Stimulated activated CD8-positive, alpha-beta memory T cell treated with anti-CD3 and anti-CD28 coated beads, Interleukin-12 subunit alpha, Interleukin-12 subunit beta, amount 100 ng/mL, for 4 hours (primary cell): Measurements from ENCODE around the gene DUSP28.
"Not testable (repeated sequence)": the region's sequence is repeated elsewhere in the genome, so short reads cannot be mapped to it uniquely, and the experiment has no call there.

Experiments used
- DNase-seq: peaks from one replicate; pipeline ENCODE4 v3.0.0-alpha.2; 2020; ENCODE audit warnings: low read depth

The DUSP28 gene

DNA sequence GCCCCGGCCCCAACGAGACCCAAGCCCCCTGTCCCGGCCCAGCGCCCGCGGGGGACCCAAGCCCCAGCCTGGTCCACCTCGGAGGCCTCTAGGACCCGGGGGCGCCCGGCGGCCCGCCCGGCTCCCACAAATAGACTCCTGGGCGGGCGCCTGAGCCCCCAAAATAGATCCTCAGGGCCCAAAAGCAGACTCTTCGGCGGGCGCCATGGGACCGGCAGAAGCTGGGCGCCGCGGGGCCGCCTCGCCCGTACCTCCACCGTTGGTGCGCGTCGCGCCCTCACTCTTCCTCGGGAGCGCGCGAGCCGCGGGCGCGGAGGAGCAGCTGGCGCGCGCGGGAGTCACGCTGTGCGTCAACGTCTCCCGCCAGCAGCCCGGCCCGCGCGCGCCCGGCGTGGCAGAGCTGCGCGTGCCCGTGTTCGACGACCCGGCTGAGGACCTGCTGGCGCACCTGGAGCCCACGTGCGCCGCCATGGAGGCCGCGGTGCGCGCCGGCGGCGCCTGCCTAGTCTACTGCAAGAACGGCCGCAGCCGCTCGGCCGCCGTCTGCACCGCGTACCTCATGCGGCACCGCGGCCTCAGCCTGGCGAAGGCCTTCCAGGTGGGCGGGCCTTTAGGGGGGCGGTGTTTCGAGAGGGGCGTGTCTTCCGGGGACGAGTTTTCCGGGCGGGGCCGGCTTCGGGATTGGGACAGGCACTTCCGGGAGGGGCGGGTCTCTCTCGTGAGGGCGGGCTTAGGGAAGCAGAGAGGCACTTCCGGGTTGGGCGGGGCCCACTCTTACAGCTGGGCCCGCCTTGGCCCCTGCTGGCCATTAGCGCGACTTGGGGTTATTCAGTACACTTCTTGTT lies 545 bp downstream of the DUSP28 start:
- DNase-seq = peak; percentile 98

DNA sequence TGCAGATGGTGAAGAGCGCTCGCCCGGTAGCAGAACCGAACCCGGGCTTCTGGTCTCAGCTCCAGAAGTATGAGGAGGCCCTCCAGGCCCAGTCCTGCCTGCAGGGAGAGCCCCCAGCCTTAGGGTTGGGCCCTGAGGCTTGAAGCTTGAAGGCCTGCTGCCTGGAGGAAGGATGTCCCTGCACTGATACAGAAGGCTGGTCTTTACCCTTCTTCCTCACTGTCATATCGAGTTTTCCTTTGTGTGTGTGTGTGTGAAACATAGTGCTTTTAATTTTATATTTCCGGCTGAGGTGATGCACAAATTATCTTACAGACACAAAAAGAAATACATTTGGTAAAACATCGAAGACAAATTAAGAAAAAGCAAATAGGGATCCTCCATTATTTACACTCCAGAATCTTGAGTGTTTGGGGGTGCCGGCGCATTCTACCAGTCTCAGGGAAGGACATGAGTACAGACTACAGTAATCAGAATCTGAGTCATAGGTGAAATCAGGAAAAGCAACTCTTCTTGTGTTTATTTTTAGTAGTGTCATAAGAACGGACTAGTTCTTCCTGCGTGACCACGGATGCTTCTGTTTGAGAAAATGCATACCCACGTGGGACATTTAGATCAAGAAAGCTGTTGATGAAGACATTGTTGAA lies 1.3 kb downstream of the DUSP28 start:
- no peak for DNase-seq

DNA sequence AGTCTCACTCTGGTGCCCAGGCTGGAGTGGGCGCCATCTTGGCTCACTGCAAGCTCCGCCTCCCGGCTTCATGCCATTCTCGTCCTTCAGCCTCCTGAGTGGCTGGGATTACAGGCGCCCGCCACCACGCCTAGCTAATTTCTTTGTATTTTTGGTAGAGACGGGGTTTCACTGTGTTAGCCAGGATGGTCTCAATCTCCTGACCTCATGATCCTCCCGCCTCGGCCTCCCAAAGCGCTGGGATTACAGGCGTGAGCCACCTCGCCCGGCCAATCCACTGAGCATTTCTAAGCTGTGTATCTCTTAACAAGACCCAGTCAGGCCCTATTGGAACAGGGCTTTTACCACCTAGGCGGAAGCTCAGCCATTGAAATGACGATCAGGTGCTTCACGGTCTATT lies 3.1 kb downstream of the DUSP28 start:
- not testable (repeated sequence) for DNase-seq

DNA sequence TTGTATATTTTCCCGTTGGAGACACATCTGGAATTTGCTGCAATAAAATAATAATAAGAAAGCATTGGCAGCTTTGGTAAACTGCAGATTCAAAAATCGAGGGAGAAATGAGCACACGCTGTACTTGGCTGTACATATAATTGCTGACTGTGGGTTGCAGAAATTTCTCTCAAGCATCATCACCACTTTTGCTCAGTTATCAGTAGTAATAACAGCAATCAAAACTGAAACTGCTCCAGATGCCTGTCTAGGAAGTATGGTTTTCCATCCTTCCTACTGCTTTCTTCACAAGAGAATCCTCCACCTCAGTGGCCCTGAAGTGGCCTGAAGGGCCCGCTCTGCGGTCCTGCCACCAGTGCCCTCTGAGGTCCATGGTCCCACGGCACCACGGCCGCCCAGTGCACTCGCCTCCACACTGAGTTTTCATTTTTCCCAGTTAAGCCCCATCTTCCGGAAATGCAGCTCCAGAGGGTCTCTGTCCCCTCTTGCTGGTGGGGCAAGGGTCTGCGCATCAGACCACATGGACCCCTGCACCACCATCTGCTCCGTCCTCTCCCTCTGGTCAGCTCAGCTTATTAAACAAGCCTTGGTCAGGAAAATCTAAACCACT lies 3.9 kb downstream of the DUSP28 start:
- no peak for DNase-seq

DNA sequence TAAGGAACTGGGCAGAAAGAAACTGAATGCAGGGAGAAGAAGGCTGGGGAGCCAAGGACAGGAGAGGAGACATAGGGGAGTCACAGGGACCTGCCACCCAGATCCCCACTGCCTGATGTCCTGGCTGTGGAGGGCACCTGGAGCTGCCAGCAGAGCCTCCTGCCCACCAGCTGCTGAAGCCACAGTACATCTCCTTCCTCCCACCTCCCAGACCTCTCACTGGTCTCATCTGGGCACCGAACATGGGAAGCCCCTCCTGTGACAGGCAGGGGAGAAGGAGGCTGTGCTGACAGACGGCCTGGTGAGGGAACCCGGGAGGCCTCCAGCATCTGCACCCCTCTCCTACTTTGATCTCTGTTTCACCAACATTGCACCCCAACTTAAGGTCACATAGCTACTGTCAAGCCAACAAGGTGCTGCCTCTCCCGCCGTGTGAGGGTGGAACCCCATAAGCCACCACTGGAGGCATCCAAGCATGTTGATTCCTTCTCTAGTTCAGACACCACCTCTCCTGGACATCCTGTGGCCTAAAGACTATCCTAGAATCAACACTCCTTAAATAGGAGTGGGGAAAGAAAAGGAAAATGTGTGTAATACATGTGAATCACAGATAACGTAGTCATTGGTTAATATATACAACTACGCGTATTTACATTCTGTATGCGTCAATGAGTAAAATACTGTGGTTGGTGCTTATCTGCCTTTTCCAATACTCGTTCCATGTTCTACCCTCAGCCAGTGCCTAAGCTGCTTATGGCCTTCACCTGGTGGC lies 4.6 kb downstream of the DUSP28 start:
- DNase-seq = no peak

DNA sequence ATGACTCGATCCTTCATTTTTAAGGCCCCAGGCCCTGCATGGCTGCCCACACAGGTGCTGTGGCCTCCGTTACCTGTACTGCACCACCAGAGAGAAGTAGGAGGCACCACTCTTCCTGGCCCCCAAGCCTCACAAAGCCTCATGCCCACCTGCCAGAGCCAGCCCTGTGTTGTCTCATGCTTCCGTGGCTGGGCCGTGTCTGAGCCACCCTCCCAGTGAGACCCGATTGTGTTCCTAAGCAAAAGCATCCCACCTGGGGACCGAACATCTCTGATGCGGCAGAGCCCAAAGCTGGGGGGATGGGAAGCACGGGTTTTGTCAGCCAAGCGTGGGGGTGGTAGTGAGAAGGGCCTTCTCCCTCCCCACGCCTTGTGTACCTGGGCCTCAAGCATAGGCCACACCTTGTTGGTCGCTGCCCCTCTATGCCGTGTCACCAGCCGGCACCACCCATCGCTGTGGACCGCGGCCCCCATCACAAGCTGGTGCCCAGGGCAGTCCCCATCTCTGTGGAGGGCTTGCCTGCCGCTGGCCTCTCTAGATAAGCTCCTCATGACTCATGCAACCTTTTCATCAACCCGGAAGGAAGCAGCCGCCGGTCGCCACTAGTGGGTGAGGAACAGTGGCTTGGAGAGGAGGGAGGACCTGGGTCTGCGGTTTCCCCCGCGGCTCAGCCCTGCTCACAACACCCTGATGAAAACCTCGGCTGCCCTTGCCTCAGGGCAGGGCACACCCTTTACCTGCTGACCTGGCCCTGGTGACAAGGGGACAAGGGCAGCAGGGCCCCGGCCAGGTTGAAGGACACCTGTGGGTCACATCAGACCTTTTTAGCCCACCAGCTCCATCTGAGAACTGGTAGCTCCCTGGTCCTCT lies 5.4 kb downstream of the DUSP28 start:
- DNase-seq = peak; percentile 85

DNA sequence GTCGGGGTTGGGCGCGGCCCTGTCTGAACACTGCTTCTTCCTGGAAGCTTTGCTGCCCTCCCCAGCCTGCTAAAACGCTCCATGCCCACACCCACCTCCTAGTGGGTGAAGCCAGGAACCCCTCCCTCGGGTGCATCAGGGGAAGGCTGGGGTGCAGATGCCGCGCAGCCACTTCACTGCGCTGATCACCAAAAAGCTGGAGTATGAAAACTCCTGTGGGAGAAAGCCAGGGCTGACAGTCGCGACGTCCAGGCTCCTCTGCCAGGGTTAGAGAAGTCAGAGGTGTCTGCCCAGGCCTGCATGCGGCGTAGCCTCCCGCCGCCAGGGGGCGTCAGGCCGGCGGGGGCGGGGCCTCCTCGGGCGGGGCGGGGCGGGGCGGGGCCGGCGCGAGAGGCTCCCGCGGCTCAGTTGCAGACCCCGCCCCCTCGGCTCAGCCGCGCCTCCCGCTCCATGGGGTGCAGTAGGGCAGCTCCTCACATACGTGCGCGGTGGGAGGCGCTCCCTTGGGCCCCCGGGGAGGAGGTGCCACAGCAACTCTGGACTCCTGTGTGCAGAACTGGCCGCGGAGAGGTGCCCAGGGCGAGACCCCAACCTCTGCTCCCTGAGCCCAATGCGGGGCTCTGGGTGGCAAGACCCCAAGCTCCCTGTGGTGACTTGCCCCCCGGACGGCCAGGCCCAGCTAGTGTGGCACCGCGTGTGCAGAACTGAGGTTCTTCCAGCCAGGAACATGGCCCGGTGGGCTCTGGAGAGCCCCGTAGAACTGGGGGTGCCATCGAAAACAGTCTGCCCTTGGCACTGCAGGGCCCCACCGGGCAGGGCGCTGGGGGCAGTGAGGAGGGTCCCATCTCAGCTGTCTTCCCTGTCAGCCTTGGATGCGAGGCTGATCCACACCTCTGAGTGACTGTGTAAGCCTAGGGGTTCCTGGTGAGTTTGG lies 6.3 kb downstream of the DUSP28 start:
- DNase-seq = peak; percentile 92

DNA sequence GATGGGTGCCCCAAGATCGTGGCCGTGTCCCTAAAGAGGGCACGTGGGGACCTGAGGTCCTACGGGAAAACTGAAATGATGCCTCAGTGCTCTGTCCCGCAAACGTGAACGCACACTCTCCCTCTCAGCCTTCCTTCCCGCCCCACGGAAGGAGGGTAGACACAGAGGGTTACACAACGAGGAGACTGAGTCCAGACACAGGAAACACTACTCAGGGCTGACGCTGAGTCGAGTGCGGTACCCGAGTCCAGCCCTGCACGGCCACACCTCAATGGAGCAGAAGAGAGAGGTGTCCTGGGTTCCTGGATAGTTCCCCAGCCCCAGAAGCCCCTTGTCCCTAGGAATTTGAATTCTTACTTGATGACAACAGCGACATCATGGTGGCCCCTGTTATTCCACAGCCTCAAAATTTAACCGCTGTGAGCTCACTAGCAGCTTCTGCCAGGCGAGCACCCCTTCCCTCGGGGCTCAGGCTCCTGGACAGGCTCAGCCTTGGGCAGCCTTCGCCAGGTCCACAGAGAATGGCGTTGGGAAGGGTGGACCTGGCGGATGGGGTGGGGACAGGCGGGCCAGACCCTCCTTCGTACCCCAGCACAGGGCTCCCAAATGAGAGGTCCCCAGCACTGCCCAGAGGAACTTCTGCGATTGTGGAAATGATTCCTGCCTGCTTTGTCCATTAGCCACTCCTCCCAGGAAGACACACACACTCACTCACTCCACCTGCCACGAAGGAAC lies 7.1 kb downstream of the DUSP28 start:
- DNase-seq = no peak

DNA sequence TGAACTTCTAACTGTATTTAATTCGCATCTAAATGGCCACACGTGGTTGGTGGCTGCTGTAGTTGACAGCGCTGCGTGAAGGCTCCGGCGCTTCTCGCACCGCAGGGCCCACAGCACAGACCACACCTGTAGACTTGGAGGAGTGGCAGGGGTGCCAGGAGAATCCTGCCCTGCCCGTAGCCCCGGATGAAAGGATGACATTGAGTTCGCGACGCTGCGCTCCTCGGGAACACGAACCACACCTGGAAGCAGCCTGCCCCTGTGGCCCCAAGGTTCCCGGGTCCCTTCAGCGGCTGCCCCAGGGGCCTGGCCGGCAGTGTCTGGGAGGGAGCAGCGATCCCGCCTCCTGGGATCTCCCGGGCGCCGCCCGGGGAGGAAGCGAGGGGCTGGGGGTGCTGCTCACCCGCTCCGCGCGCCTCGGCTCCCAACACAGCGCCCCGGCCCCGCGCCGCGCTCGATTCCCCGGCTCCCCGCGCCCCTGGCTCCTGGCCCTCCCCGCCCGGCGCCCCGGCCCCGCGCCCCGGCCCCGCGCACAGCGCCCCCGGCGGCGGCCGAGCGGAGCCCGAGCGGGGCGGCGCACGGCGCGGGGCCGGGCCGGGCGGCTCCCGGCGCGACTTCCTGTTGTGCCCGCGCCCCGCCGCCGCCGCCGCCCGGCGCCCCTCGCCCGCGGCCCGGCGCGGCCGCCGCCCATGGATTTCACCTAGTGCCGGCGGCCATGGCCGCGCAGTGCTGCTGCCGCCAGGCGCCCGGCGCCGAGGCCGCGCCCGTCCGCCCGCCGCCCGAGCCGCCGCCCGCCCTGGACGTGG lies 7.9 kb downstream of the DUSP28 start, which contains the start of gene RNPEPL1:
Gene RNPEPL1, plus strand, starts transcription at position 613 of the 806 bp plus-strand sequence. Its CDS starts 103 bp downstream, at position 716.
- peak; percentile 29 for DNase-seq

DNA sequence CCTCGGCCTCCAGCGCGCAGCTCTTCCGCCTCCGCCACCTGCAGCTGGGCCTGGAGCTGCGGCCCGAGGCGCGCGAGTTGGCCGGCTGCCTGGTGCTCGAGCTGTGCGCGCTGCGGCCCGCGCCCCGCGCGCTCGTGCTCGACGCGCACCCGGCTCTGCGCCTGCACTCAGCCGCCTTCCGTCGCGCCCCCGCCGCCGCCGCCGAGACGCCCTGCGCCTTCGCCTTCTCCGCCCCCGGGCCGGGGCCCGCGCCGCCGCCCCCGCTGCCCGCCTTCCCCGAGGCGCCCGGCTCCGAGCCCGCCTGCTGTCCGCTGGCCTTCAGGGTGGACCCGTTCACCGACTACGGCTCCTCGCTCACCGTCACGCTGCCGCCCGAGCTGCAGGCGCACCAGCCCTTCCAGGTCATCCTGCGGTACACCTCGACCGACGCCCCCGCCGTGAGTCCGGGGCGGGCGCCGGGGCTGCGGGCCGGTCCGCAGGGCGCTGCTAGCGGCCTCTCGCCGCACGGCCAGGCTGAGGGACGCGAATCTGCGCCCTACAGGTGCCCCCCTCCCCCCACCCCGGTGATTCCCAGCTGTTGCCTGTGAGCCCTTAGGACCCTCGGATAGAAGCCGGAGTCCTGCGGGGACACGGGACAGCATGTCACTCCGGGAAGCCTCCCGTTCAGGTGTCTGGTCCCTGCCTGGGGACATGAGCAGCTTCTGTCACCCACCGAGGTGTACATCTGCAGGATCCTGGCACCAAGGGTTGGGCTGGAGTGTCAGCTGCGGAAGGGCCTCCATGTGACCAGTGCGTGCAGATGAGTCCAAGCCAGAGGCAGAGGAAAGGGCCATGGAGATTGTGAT lies 8.7 kb downstream of the DUSP28 start:
- peak; percentile 42 for DNase-seq

DNA sequence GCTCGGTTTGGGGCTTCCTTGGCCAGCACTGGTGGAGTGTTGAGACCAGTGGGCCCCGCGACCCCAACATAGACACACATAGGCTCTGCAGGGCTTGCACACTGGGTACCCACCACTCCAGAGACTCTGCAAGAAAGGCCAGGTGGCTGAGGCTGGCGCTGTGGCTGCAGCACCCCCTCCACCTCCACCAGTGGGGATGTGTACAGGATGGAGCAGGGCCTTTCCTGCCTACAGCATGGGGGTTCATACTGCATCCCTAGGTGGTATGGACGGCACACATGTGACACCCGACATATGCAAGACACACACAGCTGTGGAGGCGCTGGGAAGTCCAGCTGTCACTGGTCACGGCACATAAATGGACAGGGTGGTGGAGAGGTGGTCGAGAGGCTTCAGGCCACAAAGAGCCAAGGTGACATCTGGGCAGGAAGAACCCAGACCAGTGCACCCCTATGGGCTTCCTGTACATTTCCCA lies 9.4 kb downstream of the DUSP28 start:
- no peak for DNase-seq

DNA sequence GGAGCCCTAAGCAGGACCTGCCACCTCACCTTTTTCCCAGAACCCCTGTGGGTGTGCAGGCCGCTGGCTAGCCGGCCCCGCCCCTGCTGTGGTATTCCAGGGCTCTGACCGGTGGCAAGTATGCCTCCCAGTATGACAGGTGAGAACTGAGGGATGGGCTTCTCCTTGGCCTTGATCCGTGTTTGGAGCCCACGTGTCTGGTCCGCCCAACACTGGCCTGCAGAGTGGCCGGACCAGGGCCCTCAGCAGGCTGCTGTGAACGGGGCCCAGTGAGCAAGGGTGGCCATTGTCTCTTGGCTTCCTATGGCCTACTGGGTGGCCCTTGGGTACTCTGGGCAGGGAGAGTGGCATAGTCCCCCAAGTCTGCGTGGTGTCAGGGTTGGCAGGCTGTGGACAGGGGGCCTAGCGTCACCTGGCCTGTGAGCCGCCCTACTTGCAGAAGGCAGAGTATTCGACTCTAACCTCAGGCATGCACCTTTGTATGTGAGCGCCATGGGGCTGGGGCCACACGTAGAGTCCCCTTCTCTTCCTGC lies 9.9 kb downstream of the DUSP28 start:
- no peak for DNase-seq

DNA sequence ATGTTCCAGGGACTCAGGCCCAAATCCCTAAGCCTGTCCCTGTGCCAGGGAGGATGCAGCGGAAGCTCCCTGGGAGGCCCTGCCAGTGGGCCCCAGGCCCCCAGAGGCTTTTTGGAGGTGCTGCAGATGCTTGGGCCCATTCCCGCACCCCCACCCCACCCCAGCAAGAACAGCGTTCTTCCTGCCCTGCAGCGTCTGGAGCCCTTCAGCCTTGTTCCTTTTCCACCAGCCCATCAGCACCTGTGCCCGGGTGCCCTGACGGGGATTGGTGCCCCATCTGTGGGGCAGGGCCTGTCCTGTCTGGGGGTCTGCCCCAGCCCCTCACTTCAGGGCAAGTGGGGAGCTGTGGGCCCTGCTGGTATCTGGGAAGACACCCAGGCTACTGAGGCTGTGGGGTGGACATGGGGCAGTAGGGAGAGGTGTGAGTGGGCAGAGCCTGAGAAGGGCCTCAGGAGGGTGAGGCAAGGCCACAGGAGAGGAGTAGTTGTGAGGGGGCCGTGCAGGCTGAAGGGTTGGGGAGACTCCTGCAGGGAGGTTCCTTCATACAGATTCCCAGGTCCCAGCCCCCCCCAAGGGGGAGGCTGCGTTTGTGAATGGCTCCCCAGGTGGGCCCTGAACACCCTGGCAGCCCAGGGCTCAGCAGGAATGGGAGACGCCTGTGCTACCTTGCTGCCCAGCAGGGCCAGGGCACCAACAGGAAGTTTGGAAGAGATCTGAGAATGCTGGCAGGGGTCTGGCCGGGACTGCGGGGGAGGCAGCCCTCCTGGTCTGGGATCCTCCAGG lies 10.6 kb downstream of the DUSP28 start:
- DNase-seq = no peak

DNA sequence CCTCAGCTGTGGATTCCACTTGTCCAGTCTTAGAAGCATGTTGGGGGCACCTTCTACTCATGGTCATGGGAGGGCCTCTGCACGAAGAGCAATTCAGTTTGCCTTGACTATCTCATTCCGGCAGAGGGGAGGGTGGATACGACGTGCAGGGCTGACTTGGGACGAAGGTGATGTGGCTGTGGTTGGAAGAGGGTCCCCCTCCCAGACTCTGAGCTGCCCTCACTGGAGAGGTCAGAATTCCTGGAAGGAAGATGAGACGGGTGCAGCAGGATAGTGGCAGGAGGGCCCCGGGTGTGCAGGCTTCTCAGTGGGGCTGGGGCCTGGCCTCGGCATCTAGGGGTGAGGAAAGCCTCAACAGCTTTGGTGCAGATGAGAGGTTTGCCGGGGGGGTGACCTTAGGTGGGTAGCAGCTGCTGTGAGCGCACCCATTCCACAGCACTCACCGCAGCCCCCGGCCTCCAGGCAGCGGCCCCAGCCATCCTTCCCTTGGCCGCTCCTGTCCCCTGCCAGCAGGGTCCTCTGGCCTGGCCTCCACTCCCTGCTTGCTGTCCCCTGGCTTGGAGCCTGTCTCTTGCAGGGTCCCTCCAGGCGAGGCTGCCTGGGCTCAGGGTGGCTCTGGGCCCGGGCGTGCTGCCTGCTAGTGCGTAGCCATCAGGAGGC lies 11.3 kb downstream of the DUSP28 start:
- DNase-seq = no peak

DNA sequence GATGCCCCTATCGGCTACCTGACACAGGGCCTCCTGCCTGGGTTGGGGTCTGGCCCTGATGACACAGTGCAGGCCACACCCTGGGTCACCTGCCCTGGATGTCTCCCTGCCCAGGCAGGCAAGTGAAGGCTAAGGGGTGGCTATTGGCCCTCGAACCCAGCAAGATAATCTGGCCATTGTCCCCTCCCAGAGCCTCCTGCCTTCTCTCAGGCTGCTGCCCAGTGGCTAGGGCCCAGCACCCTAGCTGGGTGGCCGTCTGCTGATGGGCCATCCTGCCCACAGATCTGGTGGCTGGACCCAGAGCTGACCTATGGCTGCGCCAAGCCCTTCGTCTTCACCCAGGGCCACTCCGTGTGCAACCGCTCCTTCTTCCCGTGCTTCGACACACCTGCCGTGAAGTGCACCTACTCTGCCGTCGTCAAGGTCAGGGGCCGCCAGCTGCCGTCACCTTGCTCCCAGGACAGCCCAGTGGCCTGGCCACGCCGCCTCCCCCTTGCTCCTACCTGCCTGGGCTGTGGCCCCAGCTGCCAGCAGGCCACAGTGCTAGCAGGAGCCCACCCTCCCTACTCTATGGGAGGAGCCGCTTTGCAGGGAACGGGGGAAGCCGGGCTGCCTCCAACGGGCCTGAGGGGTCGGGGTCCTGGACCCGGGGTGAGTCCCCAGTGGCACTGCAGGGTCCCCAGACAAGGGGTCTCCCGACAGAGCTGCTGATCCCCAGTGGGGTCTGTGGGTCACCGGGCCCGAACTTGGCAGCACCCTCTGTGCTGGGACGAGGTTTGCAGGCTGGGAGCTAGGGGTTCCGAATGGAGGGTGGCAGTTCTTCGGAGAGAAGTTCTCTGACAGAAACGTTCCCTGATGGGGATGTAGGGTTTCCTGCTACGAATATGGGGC lies 12.2 kb downstream of the DUSP28 start:
- no peak for DNase-seq
